Dedifferentiated amniotic fluid mesenchymal stem cell (primary cell): ENCODE measurements around the gene MYO5B.
"Not testable (repeated sequence)": the region's sequence is repeated elsewhere in the genome, so short reads cannot be mapped to it uniquely, and the experiment has no call there.

Experiments used
- DNase-seq: peaks from one replicate; pipeline ENCODE4 v3.0.0-alpha.2; 2016; ENCODE audit errors: extremely low spot score

Gene MYO5B

GRCh38 chr18:50194631-50195532, at the start of gene MYO5B:
Gene MYO5B (minus strand): TSS chr18:50195147. CDS start chr18:50194793, 354 bp downstream.
- DNase-seq, result no peak

- DNase-seq, result not testable (repeated sequence)
Measured at GRCh38 chr18:50241768-50242167, 46.8 kb upstream of the MYO5B start.

- DNase-seq, result no peak
Measured at GRCh38 chr18:50240080-50240563, 45.2 kb upstream of the MYO5B start.

GRCh38 chr18:50232419-50232818, 37.5 kb upstream of the MYO5B start:
- no peak for DNase-seq

- DNase-seq, result no peak
Measured at GRCh38 chr18:50231621-50232020, 36.7 kb upstream of the MYO5B start.

- DNase-seq, result not testable (repeated sequence)
Measured at GRCh38 chr18:50220249-50220648, 25.3 kb upstream of the MYO5B start.

GRCh38 chr18:50218432-50219197, 23.7 kb upstream of the MYO5B start:
- DNase-seq, result no peak

- DNase-seq, result no peak
Measured at GRCh38 chr18:50209311-50209710, 14.4 kb upstream of the MYO5B start.

GRCh38 chr18:50207722-50208121, 12.8 kb upstream of the MYO5B start:
- DNase-seq, result no peak

- DNase-seq, result peak; percentile 27
Measured at GRCh38 chr18:50203801-50204604, 9.1 kb upstream of the MYO5B start.

GRCh38 chr18:50201476-50202018, 6.6 kb upstream of the MYO5B start:
- no peak for DNase-seq

GRCh38 chr18:50199921-50200320, 5.0 kb upstream of the MYO5B start:
- DNase-seq, result no peak

GRCh38 chr18:50199346-50199855, 4.5 kb upstream of the MYO5B start:
- no peak for DNase-seq

GRCh38 chr18:50196261-50196660, 1.3 kb upstream of the MYO5B start:
- no peak for DNase-seq

- DNase-seq, result no peak
Measured at GRCh38 chr18:50195689-50196088, 742 bp upstream of the MYO5B start.

- no peak for DNase-seq
Measured at GRCh38 chr18:50193796-50194630, 934 bp downstream of the MYO5B start.

- no peak for DNase-seq
Measured at GRCh38 chr18:50192995-50193795, 1.8 kb downstream of the MYO5B start.

GRCh38 chr18:50190926-50191325, 4.0 kb downstream of the MYO5B start:
- DNase-seq, result no peak

- no peak for DNase-seq
Measured at GRCh38 chr18:50190236-50190635, 4.7 kb downstream of the MYO5B start.

- no peak for DNase-seq
Measured at GRCh38 chr18:50189160-50189559, 5.8 kb downstream of the MYO5B start.
